HG03521 (cell line): Measurements from ENCODE around the gene KLK10.
"Not testable (repeated sequence)": the region's sequence is repeated elsewhere in the genome, so short reads cannot be mapped to it uniquely, and the experiment has no call there.

Experiments
- ATAC-seq: cut with Tn5 transposase; IDR thresholded peaks from one replicate; pipeline ENCODE4 v1.9.1; 2021; ENCODE audit warnings: mild to moderate bottlenecking, moderate library complexity; ENCODE audit not compliant: unreplicated experiment

The KLK10 gene

DNA sequence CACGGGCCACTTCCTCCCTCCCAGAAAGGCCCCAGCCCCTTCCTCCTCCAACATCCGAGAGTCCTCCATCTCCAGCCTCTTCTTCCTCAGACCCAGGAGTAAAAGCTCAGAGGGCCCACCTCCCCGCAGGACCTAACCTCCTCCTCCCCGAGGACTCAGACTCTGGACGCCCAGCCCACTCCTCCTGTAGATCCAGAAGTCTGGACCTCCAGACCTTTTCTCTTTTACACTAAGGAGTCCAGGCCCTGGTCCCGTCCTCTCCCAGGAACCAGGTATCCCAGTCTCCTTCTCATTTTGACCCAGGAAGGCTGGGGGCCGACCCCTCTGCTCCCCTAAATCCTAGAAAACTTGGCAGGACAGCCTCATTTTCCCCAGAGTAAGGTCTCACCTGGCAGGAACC is 16.2 kb downstream of the KLK10 start:
- ATAC-seq: no peak

DNA sequence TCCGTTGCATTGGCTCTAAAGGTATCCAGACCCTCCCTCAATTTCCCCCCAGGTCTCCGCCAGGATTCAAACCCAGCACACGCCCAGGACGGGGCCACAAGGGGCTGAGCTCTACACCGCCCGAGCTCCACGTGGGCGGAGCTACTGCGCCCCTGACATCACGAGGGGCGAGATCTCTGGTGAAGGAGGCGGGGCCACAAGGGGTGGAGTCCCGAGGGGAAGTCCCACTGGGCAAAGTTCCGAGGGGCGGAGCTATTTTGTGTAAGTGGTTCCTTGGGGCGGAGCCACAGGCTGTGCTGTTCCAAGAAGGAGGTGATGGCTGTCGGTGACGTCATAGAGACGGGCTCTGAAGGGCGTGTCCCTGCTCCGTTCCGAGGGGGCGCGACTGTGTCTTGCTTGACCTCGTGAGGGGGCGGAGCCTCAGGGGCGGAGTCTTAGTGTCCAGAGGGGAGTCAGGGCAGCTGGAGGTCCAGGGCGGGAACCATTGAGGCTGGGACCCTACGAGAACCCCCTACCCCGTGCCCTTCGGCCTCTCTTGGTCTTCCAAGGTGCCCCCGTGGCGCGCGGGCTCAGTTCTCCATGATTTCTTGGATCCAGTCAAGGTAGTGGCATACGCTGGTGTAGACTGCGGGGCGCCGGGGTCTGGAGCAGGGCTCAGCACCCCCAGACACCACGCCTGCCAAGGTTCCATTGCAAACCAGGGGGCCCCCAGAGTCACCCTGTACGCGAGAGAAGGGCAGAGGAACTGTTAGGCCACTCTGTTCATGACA is 16.8 kb downstream of the KLK10 start:
- ATAC-seq: no peak

DNA sequence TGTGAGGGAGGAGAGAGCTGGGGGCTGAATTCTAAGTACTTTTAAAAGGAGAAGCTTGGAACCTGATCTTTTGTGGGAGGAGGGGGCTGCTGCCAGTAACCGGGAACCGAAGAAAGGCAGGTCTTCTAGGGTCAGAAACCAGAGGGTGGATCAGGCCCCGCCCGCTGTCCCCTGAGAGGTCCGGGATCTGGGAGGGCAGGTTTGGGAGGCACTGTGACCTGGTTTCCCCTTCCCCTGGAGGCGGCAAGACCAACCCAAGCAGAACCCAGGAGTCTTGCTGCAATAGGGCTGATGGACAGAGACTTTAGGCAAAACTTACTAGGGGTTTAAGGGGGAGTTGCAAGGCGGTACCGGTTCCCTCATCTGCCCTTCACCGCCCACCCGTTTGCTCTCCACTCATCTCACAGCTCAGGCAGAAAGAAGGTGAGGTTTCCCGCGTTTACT is 17.4 kb downstream of the KLK10 start:
- ATAC-seq: no peak

DNA sequence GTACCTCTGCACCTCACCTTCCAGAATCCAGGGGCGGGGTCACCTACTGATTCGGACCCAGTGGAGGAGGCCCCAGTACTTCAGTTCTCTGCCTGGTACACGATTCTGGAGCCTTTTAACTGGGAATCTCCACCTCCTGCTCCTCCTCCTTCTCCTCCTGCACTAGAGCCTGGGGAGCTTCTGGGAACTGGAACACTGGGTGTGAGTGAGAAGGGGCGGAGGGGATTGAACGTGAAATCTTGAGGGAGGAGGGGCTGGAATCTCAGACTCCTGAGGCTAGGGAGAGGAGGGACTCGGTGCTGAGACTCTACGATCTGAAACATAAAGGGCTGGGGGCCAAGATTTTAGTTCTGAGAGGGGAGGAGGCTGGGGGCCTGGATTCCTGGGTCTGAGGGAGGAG is 18.0 kb downstream of the KLK10 start, which contains the start of gene KLK8:
Gene KLK8, minus strand, starts transcription at position 90 of the 400 bp plus-strand sequence. CDS start 437 bp downstream, outside the sequence.
- no peak for ATAC-seq

DNA sequence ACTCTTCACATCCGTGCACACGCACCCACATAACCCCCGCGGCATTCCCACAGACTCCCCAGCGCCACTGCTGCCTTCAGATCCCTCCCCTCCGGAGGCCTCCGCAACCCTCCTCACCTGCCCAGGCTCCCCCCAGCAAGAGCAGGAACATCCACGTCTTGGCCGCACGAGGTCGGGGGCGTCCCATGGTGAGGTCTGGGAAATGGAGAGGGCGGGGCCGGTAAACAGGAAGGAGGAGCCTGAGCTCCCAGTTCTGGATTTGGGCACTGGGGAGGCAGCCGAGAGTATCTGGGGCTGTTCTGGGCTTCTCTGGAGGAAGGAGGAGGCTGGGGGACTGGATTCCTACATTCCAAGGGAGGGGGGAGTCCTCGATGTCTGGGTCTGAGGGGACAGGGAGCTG is 18.5 kb downstream of the KLK10 start:
- no peak for ATAC-seq

DNA sequence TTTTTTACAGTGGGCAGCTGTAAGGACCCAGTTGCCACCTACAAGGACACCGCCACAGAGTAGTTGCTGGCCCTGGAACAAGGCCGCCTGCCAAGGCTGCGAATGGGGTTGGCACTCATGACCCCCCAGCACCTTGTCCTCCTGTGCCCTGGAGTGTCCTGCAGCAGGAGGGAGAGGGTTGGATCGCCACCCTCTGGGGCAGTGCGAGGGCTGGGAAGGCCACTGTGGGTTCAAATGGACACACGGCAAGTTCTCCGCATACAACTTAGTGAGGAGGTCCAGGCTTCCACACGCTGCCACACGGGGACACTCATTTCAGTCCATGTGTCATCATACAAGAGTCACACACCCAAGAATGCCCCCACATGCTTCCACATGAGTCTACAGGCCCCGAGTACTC is 19.1 kb downstream of the KLK10 start:
- ATAC-seq: no peak

DNA sequence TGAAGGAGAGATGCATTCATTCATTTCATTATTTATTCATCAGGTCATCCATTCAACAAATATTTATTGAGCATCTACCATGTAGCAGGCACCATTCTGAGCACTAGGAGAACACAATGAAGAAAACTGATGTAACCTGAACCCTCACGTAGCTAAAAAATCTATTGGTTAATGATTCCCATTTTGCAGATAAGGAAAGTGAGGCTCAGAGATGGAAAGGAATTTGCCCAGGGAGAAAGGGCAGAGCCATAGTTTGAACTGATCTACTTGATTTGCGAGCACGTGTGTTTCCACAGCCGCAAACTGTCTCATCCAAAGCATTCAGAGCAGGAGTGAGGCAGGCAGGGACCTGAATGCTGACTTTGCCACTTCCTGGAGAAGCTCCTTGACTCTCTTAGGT is 20.8 kb downstream of the KLK10 start:
- no peak for ATAC-seq

DNA sequence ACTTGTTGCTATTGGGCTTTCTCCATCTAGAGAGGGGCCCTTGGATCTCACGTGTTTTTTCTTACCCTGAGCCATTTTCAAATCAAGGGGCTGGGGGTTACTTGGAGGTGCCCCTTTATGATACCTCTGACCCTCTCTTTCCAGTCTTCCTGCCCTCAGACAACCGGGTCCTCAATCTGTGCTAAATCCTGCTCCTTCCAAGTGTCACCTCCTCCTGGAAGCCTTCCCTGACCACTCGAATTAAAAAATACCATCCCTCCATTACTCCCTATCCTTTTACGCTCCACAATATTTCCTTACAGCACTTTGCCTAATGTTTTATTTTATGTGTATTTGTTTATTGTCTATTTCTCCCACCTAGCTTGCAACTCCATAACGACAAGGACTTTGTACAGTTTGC is 21.4 kb downstream of the KLK10 start:
- no peak for ATAC-seq

DNA sequence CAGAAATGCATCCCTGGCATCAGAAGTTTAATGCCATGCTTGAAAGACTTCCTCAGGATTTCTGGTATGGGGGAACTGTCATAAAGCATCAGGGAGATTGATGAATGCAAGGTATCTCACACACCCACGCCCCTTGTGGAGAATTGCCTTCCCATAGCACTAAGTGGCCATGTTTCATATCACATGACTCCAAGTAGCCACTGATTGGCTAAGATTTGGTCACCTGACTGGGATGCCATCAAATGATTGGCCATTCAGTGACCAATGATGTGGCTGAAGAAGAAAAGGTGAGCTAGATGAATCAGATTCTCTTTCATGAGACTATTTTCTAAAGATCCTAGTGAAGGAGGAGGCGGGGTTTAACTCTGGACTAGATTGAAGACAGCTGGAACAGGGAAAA is 25.4 kb downstream of the KLK10 start:
- ATAC-seq: no peak

DNA sequence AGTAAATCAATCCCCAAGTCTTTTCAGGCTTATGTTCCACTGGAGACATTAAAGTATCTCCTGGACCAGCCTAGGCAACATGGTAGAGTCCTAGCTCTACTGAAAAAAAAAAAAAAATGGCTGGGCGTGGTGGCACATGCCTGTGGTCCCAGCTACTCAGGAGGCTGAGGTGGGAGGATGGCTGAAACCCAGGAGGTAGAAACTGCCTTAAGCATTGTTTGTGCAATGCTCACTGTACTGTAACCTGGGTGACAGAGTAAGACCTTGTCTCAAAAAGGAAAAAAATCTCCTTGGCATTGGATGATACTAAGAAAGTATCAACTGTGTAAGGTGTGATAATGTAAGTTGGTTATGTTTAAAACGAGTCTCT is 26.9 kb downstream of the KLK10 start:
- no peak for ATAC-seq

DNA sequence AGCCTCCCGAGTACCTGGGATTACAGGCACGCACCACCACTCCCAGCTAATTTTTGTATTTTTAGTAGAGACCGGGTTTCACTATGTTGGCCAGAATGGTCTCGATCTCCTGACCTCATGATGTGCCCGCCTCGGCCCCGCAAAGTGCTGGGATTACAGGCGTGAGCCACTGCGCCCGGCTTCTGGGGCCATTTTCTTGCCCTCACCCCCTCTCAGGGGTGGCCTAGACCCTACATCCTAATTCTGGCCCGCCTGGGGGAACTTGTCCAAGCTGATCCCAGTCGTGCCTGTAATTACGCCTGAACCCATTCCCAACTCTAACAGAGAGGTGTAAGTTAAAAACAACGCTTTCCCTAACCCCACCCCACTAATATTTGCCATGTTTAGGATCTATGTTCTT is 35.1 kb downstream of the KLK10 start:
- not testable (repeated sequence) for ATAC-seq

DNA sequence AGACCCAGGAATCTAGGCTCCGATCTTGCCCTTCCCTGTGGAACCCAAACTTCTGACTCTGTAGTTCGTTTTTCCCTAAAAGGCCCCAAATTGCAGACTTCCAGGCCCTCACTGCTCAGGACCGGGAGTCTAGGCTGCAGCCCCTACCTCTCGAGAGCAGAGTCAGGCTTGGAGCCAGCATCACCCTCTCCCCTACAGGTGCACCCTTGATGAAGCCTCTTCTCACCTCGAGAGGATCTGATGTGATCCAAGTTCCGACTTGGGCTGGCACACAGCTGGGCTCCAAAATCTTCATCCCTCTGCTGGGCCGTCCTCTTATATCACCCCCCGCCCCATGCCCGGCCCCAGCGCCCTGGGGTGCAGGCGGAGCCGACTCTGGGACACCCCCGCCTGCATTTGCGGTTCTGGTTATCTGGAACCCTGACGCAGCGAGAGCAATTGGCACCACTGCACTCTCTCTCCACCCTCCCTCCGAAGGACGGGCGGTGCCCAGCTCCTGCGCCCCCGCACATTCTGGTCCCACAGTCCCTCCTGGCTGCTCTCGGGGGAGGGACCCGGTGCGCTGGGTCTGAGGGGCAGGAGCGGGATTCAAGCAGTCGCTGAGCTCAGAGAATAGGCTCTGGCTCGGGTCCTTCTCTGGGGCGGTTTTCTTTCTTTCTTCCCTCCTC is 35.8 kb downstream of the KLK10 start, which contains the start of gene KLK7:
Gene KLK7, minus strand, starts transcription at position 293 of the 668 bp plus-strand sequence. CDS start 1,518 bp downstream, outside the sequence.
- no peak for ATAC-seq

DNA sequence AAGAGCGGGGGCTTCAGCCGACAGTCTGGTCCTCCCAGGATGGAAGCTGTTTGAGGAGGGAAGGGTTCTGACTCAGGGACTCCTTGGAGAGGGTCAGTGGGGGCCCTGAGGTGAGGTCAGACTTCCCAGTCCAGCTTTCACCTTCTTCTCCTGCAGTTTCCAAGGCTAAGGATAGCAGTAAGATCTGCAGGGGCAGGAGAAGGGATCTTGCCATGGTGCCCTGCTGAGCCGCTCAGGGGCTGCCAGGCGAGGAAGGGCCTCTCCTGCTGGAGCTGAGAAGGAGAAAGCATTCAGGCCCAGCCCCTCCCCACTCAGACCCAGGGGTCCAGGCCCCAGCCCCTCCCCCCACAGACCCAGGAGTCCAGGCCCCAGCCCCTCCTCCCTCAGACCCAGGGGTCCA is 37.3 kb downstream of the KLK10 start:
- ATAC-seq: no peak

DNA sequence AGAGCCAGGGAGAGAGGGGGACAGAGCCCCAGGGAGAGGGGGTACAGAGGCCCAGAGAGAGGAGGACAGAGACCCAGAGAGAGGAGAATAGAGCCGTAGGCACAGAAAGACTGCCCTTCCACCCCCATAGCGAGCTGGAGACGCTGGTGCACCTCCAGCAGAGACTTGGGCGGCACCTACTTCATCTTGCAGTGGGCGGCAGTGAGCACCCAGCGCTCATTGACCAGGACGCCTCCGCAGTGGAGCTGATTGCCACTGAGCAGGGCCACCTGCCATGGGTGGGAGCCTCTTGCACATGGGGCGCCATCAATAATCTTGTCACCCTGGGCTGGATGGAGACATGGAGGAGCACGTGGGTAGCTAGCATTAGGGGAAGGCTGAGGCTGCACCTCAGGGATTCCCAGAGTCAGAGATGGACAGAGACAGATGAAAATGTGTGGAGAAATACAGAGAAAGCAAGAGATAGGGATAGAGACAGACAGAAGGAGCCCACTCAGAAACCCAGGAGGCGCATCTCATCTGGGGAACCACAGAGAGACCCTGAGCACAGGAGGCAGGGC is 37.8 kb downstream of the KLK10 start:
- no peak for ATAC-seq

DNA sequence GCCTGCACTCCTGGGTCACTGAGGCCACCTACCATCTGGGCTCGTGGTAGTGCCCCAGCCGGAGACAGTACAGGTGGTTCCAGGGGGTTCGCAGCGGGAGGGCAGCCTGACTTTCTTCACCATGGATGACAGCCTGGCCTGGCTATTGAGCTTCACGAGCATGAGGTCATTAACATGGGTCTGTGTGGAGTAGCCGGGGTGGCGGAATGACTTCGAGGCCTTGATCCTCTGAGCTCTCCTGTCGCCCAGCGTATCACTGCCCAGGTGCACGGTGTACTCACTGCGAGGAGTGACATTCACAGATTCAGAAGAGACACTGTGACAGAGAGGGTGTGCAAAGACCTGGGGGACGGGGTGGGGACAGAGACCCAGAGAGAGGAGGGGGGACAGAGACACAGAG is 39.3 kb downstream of the KLK10 start:
- no peak for ATAC-seq

DNA sequence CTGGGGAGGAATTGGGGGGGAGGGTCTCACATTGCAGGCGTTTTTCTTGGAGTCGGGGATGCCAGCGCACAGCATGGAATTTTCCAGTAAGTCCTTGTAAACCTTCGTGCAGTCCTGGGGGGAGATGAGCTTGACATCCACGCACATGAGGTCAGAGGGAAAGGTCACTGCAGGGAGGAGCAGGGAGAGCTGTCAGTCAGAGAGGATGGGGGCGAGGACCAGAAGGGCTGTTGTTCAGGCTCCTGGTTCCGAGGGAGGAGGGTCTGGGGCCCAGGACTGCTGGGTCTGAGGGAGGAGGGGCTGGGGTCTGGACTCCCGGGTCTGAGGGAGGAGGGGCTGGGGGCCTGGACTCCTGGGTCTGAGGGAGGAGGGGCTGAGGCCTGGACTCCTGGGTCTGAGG is 39.8 kb downstream of the KLK10 start:
- ATAC-seq: no peak

DNA sequence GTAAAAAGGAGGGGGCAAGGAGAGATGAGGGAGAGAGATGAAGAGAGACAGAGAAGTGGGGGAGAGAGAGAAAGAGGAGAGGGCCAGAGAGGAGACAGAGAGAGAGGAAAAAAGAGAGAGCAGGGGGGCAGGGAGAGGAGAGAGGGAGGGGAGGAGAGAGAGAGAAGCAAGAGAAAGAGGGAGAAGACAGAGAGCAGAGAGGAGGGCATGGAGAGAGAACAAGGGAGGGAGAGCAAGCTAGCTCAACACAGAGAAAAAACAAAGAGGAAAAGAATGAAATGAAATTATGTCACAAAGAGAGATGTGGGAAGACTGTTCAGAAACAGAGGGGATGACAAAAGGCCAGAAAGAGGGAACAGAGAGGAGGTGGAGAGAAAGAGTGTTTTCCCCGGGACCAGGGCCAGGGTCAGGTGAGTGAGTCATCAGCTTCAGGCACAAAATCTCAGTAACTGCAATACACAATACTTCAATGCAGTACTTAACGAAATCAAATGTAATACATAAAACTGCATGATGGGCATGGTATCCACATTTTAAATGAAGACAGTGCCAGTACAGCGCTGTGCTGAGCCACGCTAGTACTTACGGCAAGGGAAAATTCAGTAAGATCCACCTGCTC is 40.6 kb downstream of the KLK10 start:
- ATAC-seq: no peak

DNA sequence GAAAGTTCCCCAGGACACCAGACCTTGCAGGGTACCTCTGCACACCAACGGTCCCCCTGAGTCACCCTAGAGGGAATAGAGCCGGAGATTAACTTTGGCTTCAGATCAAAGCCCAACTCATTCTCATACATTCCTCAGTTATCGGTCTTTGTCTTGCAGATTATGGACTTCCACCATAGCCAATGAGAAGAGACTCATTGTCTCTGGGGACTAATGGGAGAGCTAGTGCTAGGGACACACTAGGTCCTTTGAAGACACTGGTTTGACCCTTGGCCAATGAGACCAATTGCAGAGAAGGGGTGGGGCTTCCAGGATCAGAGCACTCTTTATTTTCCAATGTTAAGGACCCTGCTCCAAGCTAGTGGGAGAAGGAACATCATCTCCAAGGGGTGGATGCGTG is 41.9 kb downstream of the KLK10 start:
- no peak for ATAC-seq

DNA sequence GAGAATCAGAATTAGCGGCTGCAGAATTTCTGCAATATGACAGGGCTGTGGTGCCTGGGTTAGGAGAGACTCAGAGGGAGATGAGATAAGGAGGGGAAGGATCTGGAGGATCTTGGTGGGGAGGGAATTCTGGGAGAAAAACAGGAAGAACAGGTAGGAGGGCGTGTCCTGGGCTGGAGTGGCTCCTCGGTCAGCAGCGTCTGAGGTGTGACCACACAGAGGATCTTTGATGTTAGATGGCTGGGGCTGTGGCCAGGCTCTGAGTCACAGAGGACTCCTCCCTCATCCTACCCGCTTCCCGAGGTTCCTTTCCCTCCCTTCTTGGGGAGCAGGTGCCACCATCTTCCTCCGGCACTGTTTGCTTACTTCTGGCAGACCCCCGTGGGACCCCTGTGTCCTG is 43.7 kb downstream of the KLK10 start:
- no peak for ATAC-seq

DNA sequence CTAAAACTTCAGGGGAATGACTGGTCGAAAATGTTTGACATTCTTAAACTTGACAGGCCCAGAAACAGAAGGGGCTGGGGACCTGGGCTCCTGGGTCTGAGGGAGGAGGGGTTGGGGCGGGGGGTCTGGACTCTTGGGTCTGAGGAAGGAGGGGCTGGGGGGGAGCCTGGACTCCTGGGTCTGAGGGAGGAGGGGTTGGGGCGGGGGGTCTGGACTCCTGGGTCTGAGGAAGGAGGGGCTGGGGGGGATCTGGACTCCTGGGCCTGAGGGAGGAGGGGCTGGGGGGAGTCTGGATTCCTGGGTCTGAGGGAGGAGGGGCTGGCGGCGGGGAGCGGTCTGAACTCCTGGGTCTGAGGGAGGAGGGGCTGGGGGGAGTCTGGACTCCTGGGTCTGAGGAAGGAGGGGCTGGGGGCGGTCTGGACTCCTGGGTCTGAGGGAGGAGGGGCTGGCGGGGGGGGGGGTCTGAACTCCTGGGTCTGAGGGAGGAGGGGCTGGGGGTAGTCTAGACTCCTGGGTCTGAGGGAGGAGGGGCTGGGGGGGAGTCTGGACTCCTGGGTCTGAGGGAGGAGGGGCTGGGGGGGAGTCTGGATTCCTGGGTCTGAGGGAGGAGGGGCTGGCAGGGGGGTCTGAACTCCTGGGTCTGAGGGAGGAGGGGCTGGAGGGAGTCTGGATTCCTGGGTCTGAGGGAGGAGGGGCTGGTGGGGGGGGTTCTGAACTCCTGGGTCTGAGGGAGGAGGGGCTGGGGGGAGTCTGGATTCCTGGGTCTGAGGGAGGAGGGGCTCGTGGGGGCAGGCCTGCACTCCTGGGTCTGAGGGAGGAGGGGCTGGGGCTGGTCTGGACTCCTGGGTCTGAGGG is 44.6 kb downstream of the KLK10 start:
- ATAC-seq: no peak
